ENCODE measurements around the gene CLCN1. TPM values are rescaled to one million over a fixed set of nuclear protein-coding genes. Genes with fewer than 3 reads are reported as not detected.

The CLCN1 gene
- polyA plus RNA-seq, 2 of the 4 experiments (the other 2 are of a cell fraction): 0.08 TPM; not detected in 1

DNA sequence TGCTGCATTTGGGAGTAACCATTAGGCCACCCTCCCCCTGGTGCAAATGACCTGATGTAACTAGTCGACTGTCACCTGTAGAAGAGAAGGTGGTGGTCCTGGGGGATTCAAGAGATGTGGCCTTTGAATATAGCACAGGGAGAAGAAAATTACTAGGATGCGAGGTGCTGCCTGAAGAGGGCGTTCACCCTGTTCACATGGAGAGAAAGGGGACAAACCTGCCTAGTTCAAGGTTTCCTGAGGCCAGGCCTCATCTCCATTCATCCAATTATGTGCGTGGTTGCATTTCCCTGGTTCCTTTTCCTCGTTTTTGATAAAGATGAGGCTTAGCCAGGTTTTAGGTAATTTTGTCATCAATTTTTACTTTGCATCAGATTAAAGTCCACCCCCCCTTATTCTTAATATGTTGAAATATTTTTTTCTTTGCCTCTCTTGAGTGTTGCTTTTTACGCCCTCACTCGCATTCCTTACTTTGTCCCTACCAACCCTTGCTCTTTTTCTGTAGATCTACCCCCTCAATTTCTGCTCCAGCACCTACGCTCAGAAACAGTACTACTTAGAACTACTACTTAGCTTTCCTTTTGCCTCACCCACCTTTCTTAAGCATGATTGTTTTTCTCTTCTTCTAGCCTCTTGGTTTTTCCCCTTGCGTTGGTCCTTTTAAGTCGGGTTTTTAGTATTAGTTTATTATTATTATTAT is 13.7 kb downstream of the CLCN1 start:
- POLR2A ChIA-PET: no interaction called here
- peaks cover 36% of the 10 kb centered on the region for H3K4me1 ChIP-seq
- H3K4me2 ChIP-seq: no peak overlapping the region
- no peak overlapping the region for H3K27ac ChIP-seq
- ATAC-seq: no peak
- FAIRE-seq: no peak
- WGBS (ENCODE audit: missing lambda C conversion rate): 81% methylated on average over 10 of the region's 10 CpGs
- H3K4me3 ChIP-seq: no peak overlapping the region
- H3K9me3 ChIP-seq: no peaks in the 10 kb centered on the region
- TF ChIP-seq ESRRA (IDR thresholded peaks at IDR 0.05; ENCODE audit: borderline replicate concordance, low read length) (no peak), NFE2L2 (conservative IDR thresholded peaks at IDR 0.05; ENCODE audit: low read length) (no peak), EHMT2 (IDR thresholded peaks at IDR 0.05; ENCODE audit: low read depth) (no peak), SMC3 (IDR thresholded peaks at IDR 0.05) (no peak), JUNB (IDR thresholded peaks at IDR 0.05) (no peak), ZSCAN20 (CRISPR knock-in tag; IDR thresholded peaks at IDR 0.05) (no peak), PHF8 (IDR thresholded peaks at IDR 0.05; ENCODE audit: borderline replicate concordance, low read depth) (no peak), RNF2 (IDR thresholded peaks at IDR 0.05; ENCODE audit: borderline replicate concordance, low read depth) (no peak), CBX8 (IDR thresholded peaks at IDR 0.05) (no peak), REST (IDR thresholded peaks at IDR 0.05) (no peak), POLR2AphosphoS2 (conservative IDR thresholded peaks at IDR 0.05; ENCODE audit: low read length) (no peak), MAZ (IDR thresholded peaks at IDR 0.05; ENCODE audit: borderline replicate concordance, low read depth, low read length) (no peak), POLR2A (IDR thresholded peaks at IDR 0.05; ENCODE audit: low read length) (no peak), RARB (CRISPR knock-in tag; IDR thresholded peaks at IDR 0.05) (no peak), TP53 (CRISPR knock-in tag; IDR thresholded peaks at IDR 0.05) (no peak)
- TF ChIP-seq, protein P1, sequence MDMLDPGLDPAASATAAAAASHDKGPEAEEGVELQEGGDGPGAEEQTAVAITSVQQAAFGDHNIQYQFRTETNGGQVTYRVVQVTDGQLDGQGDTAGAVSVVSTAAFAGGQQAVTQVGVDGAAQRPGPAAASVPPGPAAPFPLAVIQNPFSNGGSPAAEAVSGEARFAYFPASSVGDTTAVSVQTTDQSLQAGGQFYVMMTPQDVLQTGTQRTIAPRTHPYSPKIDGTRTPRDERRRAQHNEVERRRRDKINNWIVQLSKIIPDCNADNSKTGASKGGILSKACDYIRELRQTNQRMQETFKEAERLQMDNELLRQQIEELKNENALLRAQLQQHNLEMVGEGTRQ (IDR thresholded peaks at IDR 0.05): no peak
- TF ChIP-seq, protein P2, sequence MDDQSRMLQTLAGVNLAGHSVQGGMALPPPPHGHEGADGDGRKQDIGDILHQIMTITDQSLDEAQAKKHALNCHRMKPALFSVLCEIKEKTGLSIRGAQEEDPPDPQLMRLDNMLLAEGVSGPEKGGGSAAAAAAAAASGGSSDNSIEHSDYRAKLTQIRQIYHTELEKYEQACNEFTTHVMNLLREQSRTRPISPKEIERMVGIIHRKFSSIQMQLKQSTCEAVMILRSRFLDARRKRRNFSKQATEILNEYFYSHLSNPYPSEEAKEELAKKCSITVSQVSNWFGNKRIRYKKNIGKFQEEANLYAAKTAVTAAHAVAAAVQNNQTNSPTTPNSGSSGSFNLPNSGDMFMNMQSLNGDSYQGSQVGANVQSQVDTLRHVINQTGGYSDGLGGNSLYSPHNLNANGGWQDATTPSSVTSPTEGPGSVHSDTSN (IDR thresholded peaks at IDR 0.05): no peak
- TF ChIP-seq, protein P3, sequence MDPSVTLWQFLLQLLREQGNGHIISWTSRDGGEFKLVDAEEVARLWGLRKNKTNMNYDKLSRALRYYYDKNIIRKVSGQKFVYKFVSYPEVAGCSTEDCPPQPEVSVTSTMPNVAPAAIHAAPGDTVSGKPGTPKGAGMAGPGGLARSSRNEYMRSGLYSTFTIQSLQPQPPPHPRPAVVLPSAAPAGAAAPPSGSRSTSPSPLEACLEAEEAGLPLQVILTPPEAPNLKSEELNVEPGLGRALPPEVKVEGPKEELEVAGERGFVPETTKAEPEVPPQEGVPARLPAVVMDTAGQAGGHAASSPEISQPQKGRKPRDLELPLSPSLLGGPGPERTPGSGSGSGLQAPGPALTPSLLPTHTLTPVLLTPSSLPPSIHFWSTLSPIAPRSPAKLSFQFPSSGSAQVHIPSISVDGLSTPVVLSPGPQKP (IDR thresholded peaks at IDR 0.05; ENCODE audit: low read depth, low read length): no peak
- no peak for DNase-seq (ENCODE audit: low read depth in 1 of 2, low spot score in 1 of 2)
- CTCF ChIA-PET: interaction anchor here (1.1 to 2.9 kb wide), 6 partner anchors 9 to 69 kb away, joined by 3 to 11 read pairs (median 4); partner anchors contain the start of gene CASP2

DNA sequence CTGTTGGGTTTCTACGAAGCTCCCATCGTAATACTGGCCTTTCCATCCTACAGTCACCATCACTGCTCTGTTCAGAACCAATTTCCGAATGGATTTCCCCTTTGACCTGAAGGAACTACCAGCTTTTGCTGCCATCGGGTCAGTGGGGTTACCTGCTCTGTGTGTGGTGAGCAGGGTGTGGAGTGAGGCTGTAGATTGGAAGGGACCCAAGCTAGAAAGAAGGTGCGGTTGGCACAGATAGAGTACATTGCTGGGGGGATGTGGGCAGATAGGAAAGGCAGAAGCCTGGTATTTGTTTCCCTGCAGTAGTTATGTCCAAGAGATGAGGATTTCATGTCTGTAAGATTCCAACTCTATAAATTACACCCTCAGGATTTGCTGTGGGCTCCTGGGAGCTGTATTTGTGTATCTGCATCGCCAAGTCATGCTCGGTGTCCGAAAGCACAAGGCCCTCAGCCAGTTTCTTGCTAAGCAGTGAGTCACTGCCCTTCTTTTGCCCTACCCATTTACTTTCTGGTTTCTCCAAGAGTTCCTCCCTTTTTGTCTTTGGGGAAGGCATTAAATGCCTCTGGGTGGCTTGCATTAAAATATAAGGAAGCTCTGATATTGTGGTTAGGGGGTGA is 15.4 kb downstream of the CLCN1 start:
- ChIA-PET CTCF (interaction anchor here (0.8 to 2.9 kb wide), 6 partner anchors 13 to 76 kb away, joined by 3 to 11 read pairs (median 4); no protein-coding TSS in a partner anchor), POLR2A (no interaction called here)
- no peak for FAIRE-seq
- Histone ChIP-seq H3K4me2 (peak overlapping the region; percentile 44), H3K4me1 (peaks cover 31% of the 10 kb centered on the region), H3K9me3 (no peaks in the 10 kb centered on the region), H3K4me3 (no peak overlapping the region), H3K27ac (peak overlapping the region; percentile 41 to 72; a peak in 5 of 6 replicates)
- peak; percentile 38 to 72 for DNase-seq (ENCODE audit: low read depth in 1 of 2, low spot score in 1 of 2)
- peak; percentile 83 to 88 for ATAC-seq
- TF ChIP-seq MYC (IDR thresholded peaks at IDR 0.05; ENCODE audit: borderline replicate concordance, low read length): no peak
- no peak for TF ChIP-seq FOSL2 (IDR thresholded peaks at IDR 0.05)
- peak; percentile 47 for TF ChIP-seq FOSL2 (CRISPR knock-in tag; IDR thresholded peaks at IDR 0.05)
- 0 out of 2 replicates have a peak, but pooled peaks have one; percentile 44 for TF ChIP-seq MAX (IDR thresholded peaks at IDR 0.05)
- TF ChIP-seq RFX5 (IDR thresholded peaks at IDR 0.05): no peak
- 32% methylated on average over 8 of the region's 8 CpGs for WGBS (ENCODE audit: missing lambda C conversion rate)
